Measurements from ENCODE around the gene GIGYF1. TPM values are rescaled to one million over a fixed set of nuclear protein-coding genes. Genes with fewer than 3 reads are reported as not detected.

GIGYF1 gene
- total and polyA plus RNA-seq, 2 donors (not counting 3 experiments of a cell fraction or from before 2014, with no cell fraction given): 13.6 to 46.3 TPM

DNA sequence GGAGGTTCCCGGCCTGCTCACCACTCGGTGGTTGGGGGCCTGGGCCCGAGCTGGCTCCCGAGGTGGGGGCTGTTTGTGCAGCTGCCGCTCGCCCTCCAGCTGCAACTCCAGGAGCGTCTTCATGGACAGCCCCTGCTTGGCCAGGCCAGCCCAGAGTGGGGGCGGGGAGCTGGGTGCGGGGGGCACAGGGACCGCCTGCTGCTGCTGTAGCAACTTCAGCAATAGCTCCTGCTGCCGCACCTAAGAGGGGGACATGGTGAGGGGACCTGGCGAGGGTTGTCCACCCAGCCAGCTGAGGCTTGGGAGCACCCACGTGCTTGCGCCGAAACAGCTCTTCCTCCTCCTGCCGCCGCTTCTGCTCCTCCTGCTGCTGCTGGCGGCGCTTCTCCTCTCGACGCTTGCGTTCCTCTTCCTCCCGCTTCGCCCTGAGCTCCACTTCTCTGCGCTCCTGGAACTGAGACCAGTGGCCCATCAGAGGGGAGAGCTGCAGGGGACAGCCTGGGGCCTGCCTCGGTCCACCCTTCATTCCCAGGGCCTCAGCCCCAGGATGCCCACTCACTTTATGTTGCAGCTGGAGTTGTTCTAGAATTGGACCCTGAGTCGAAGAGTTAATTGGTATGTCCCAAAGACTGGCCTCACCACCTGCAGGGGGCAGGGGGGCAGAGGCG is 10.9 kb downstream of the GIGYF1 start:
- H3K79me2 ChIP-seq (ENCODE audit: control insufficient read depth, insufficient read depth, low read length): no peaks in the 10 kb centered on the region
- no peaks in the 10 kb centered on the region for H3K9me1 ChIP-seq (replicated peaks; ENCODE audit: control insufficient read depth, extremely low read depth, insufficient read depth, low read length)
- no peaks in the 10 kb centered on the region for H3K9me3 ChIP-seq (replicated peaks; ENCODE audit: control insufficient read depth, insufficient read depth, low read length)
- no peaks in the 10 kb centered on the region for H3K4me1 ChIP-seq (ENCODE audit: control insufficient read depth, extremely low read depth, insufficient read depth, low read length)
- H3K4me2 ChIP-seq (ENCODE audit: insufficient read depth, low read length): no peak overlapping the region
- BruUV-seq (replicated peaks): no TSS peak
- FAIRE-seq (no peak), DNase-seq (ENCODE audit: low read depth, low spot score) (no peak)
- intact Hi-C loops (cut with micrococcal nuclease): loop anchor here (2.0 kb wide), 1 partner anchor 78 kb away; no protein-coding TSS in a partner anchor
- no peak overlapping the region for H3K4me3 ChIP-seq (replicated peaks in 1 of 3; ENCODE audit: insufficient read depth in 1 of 3, low read depth in 1 of 3, low read length in 3 of 3)
- no peak overlapping the region for H3K9ac ChIP-seq (replicated peaks; ENCODE audit: extremely low read depth, insufficient read depth, low read length)
- peaks cover 13 to 71% of the 10 kb centered on the region in 2 experiments for H3K36me3 ChIP-seq (ENCODE audit: control insufficient read depth in 2 of 2, extremely low read depth in 1 of 2, insufficient read depth in 2 of 2, low read length in 2 of 2)
- no peaks in the 10 kb centered on the region for H3K27me3 ChIP-seq (ENCODE audit: control insufficient read depth in 2 of 2, insufficient read depth in 2 of 2, low read length in 2 of 2)
- dilution Hi-C loops (cut with MboI; ENCODE audit: extremely low pct_ligation_motif_present, low sequenced_read_pairs): no loop called here
- no peak overlapping the region for H2AFZ ChIP-seq (ENCODE audit: low read depth, low read length)
- H4K20me1 ChIP-seq (replicated peaks; ENCODE audit: control insufficient read depth, extremely low read depth, insufficient read depth, low read length): no peaks in the 10 kb centered on the region
- H3K27ac ChIP-seq (ENCODE audit: insufficient read depth, low read depth, low read length): no peak overlapping the region
- TF ChIP-seq POLR2A (IDR thresholded peaks at IDR 0.05; ENCODE audit: low read depth, low read length) (no peak), MYC (IDR thresholded peaks at IDR 0.05; ENCODE audit: low read depth, low read length) (no peak)
- ChIA-PET CTCF (interaction anchor here (0.8 to 7.0 kb wide), 6 partner anchors 8 to 217 kb away, joined by 3 to 60 read pairs (median 4); partner anchors contain the start of gene POP7), POLR2A (interaction anchor here (0.8 kb wide), 1 partner anchor 97 kb away, joined by 3 read pairs; the partner anchor contains the start of genes FBXO24 and LRCH4)

DNA sequence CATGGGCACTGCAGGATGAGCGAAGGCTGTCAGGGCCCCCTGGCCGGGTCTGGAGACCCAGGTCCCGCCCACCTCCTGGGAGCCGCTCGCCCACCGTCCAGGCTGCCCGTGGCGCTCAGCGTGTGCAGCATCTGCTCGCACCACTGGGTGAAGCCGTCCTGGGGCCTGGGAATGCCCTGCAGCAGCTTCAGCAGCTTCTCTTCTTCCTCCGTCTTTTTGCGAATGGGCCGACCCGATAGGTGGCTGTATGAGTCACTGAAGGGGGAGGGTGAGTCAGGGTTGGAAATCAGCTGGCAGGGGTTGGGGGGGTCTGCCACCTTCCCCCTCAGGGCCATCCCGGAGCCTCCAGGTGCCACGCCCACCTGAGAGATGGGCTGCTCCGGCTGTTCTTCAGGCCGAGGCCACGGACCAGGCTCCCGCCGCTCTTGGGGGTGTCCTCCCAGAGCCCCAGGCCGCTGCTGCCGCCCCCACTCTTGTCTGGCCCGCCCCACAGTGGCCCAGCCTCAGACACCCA is 11.8 kb downstream of the GIGYF1 start:
- H3K27me3 ChIP-seq (ENCODE audit: control insufficient read depth in 2 of 2, insufficient read depth in 2 of 2, low read length in 2 of 2): no peaks in the 10 kb centered on the region
- no peak overlapping the region for H3K4me3 ChIP-seq (replicated peaks in 1 of 3; ENCODE audit: insufficient read depth in 1 of 3, low read depth in 1 of 3, low read length in 3 of 3)
- no peaks in the 10 kb centered on the region for H3K9me3 ChIP-seq (replicated peaks; ENCODE audit: control insufficient read depth, insufficient read depth, low read length)
- no TSS peak for BruUV-seq (replicated peaks)
- no peaks in the 10 kb centered on the region for H3K4me1 ChIP-seq (ENCODE audit: control insufficient read depth, extremely low read depth, insufficient read depth, low read length)
- H3K4me2 ChIP-seq (ENCODE audit: insufficient read depth, low read length): no peak overlapping the region
- no peak overlapping the region for H2AFZ ChIP-seq (ENCODE audit: low read depth, low read length)
- no peak overlapping the region for H3K9ac ChIP-seq (replicated peaks; ENCODE audit: extremely low read depth, insufficient read depth, low read length)
- peaks cover 14 to 72% of the 10 kb centered on the region in 2 experiments for H3K36me3 ChIP-seq (ENCODE audit: control insufficient read depth in 2 of 2, extremely low read depth in 1 of 2, insufficient read depth in 2 of 2, low read length in 2 of 2)
- POLR2A ChIA-PET: interaction anchor here (0.8 kb wide), 1 partner anchor 96 kb away, joined by 3 read pairs; the partner anchor contains the start of genes FBXO24 and LRCH4
- FAIRE-seq (no peak), DNase-seq (ENCODE audit: low read depth, low spot score) (no peak)
- no peaks in the 10 kb centered on the region for H3K9me1 ChIP-seq (replicated peaks; ENCODE audit: control insufficient read depth, extremely low read depth, insufficient read depth, low read length)
- H3K27ac ChIP-seq (ENCODE audit: insufficient read depth, low read depth, low read length): no peak overlapping the region
- CTCF ChIA-PET: interaction anchor here (0.8 to 7.0 kb wide), 4 partner anchors 8 to 50 kb away, joined by 3 to 60 read pairs (median 4); partner anchors contain the start of gene POP7
- H4K20me1 ChIP-seq (replicated peaks; ENCODE audit: control insufficient read depth, extremely low read depth, insufficient read depth, low read length): no peaks in the 10 kb centered on the region
- H3K79me2 ChIP-seq (ENCODE audit: control insufficient read depth, insufficient read depth, low read length): no peaks in the 10 kb centered on the region
- TF ChIP-seq GATA2 (IDR thresholded peaks at IDR 0.05; ENCODE audit: insufficient read depth, insufficient read length, low read depth, low read length) (no peak), EZH2 (IDR thresholded peaks at IDR 0.05; ENCODE audit: borderline replicate concordance, low read depth, low read length, severe bottlenecking) (no peak), POLR2AphosphoS5 (IDR thresholded peaks at IDR 0.05; ENCODE audit: insufficient read depth, low read depth, low read length) (no peak), MYC (IDR thresholded peaks at IDR 0.05; ENCODE audit: low read depth, low read length) (no peak), FOS (IDR thresholded peaks at IDR 0.05; ENCODE audit: borderline replicate concordance, insufficient read depth, low read length) (no peak), POLR2A (IDR thresholded peaks at IDR 0.05; ENCODE audit: low read depth, low read length) (no peak), JUN (IDR thresholded peaks at IDR 0.05; ENCODE audit: borderline replicate concordance, insufficient read depth, insufficient read length, low read depth) (no peak)
- TF ChIP-seq, protein P1, sequence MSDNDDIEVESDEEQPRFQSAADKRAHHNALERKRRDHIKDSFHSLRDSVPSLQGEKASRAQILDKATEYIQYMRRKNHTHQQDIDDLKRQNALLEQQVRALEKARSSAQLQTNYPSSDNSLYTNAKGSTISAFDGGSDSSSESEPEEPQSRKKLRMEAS (IDR thresholded peaks at IDR 0.05; ENCODE audit: insufficient read depth, insufficient read length): no peak
- TF ChIP-seq, protein P2, sequence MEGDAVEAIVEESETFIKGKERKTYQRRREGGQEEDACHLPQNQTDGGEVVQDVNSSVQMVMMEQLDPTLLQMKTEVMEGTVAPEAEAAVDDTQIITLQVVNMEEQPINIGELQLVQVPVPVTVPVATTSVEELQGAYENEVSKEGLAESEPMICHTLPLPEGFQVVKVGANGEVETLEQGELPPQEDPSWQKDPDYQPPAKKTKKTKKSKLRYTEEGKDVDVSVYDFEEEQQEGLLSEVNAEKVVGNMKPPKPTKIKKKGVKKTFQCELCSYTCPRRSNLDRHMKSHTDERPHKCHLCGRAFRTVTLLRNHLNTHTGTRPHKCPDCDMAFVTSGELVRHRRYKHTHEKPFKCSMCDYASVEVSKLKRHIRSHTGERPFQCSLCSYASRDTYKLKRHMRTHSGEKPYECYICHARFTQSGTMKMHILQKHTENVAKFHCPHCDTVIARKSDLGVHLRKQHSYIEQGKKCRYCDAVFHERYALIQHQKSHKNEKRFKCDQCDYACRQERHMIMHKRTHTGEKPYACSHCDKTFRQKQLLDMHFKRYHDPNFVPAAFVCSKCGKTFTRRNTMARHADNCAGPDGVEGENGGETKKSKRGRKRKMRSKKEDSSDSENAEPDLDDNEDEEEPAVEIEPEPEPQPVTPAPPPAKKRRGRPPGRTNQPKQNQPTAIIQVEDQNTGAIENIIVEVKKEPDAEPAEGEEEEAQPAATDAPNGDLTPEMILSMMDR (IDR thresholded peaks at IDR 0.05; ENCODE audit: extremely low read depth in 1 of 2, insufficient read depth in 1 of 2, low read depth in 1 of 2, low read length in 2 of 2): no peak
- dilution Hi-C loops (cut with MboI; ENCODE audit: extremely low pct_ligation_motif_present, low sequenced_read_pairs): no loop called here
- intact Hi-C loops (cut with micrococcal nuclease): loop anchor here (2.0 kb wide), 1 partner anchor 77 kb away; no protein-coding TSS in a partner anchor

All from endothelial cell of umbilical vein (primary cell).